Neural cell (in vitro differentiated cells): ENCODE results near the gene HMOX2. TPM values are rescaled to one million over a fixed set of nuclear protein-coding genes. Genes with fewer than 3 reads are reported as not detected.

Experiments used
- H2AFZ ChIP-seq: fragments of 200-600, 300-800 bp; sonication (generic), shearing (Covaris generic); 2 replicates; pipeline ENCODE4 v1.6.0; 2014; ENCODE audit warnings: low read depth, mild to moderate bottlenecking, antibody characterized with exemption, low read length, moderate library complexity
- H3F3A ChIP-seq: fragments of 200-600 bp; shearing (Covaris generic); 2 replicates; pipeline ENCODE4 v1.6.1; 2016; ENCODE audit warnings: mild to moderate bottlenecking, moderate library complexity, mixed read lengths, antibody characterized with exemption, low read length; ENCODE audit not compliant: insufficient read depth, poor library complexity, severe bottlenecking
- H3K27ac ChIP-seq: fragments of 200-600, 300-800 bp; sonication (generic), shearing (Covaris generic); 2 replicates; pipeline ENCODE4 v1.5.1; 2014; ENCODE audit warnings: mild to moderate bottlenecking, low read length, moderate library complexity
- H3K27me3 ChIP-seq: fragments of 300-800, 200-600 bp; sonication (generic), shearing (Covaris generic); 2 replicates; pipeline ENCODE4 v1.6.0; 2014; ENCODE audit warnings: mild to moderate bottlenecking, low read depth, low read length, moderate library complexity; ENCODE audit not compliant: insufficient read depth
- H3K36me3 ChIP-seq: fragments of 300-800, 200-600 bp; sonication (generic), shearing (Covaris generic); 2 replicates; pipeline ENCODE4 v1.5.1; 2014; ENCODE audit warnings: mild to moderate bottlenecking, antibody characterized with exemption, low read length, moderate library complexity; ENCODE audit not compliant: insufficient read depth
- H3K4me2 ChIP-seq: fragments of 300-800, 200-600 bp; sonication (generic), shearing (Covaris generic); 2 replicates; pipeline ENCODE4 v1.6.0; 2014; ENCODE audit warnings: mild to moderate bottlenecking, low read length
- H3K4me3 ChIP-seq: fragments of 300-800, 200-600 bp; sonication (generic), shearing (Covaris generic); 2 replicates; pipeline ENCODE4 v1.5.1; 2014; ENCODE audit warnings: mild to moderate bottlenecking, low read length, moderate library complexity
- H3K79me2 ChIP-seq: fragments of 200-600 bp; shearing (Covaris generic); replicated peaks from 2 replicates; pipeline ENCODE4 v1.6.0; 2014; ENCODE audit warnings: mild to moderate bottlenecking, low read length, moderate library complexity; ENCODE audit not compliant: insufficient read depth
- H3K9ac ChIP-seq: fragments of 300-800, 200-600 bp; sonication (generic), shearing (Covaris generic); 2 replicates; pipeline ENCODE4 v1.6.1; 2016; ENCODE audit warnings: mild to moderate bottlenecking, low read length, mixed read lengths
- H3K9me2 ChIP-seq: fragments of 200-600 bp; shearing (Covaris generic); 2 replicates; pipeline ENCODE4 v1.6.1; 2016; ENCODE audit warnings: mild to moderate bottlenecking, low read length, mixed read lengths; ENCODE audit not compliant: insufficient read depth
- H3K9me3 ChIP-seq: fragments of 200-600, 300-800 bp; sonication (generic), shearing (Covaris generic); 2 replicates; pipeline ENCODE4 v1.6.1; 2016; ENCODE audit warnings: mild to moderate bottlenecking, mixed run types, low read length, moderate library complexity, mixed read lengths
- H4K20me1 ChIP-seq: fragments of 200-600 bp; shearing (Covaris generic); 2 replicates; pipeline ENCODE4 v1.6.1; 2016; ENCODE audit warnings: mild to moderate bottlenecking, mixed run types; ENCODE audit not compliant: insufficient read depth
- CTCF ChIP-seq: fragments of 450-650 bp; IDR thresholded peaks from 2 replicates; pipeline ENCODE4 v1.5.1; 2014; ENCODE audit warnings: antibody characterized with exemption, mild to moderate bottlenecking, moderate library complexity; ENCODE audit not compliant: poor library complexity, severe bottlenecking
- EP300 ChIP-seq: fragments of 450-650 bp; conservative IDR thresholded peaks from 2 replicates; pipeline ENCODE4 v1.6.1; 2014; ENCODE audit warnings: antibody characterized with exemption, mild to moderate bottlenecking, moderate library complexity; ENCODE audit not compliant: poor library complexity, severe bottlenecking
- EZH2 ChIP-seq: fragments of 200-600, 300-800 bp; shearing (Covaris generic), sonication (generic); IDR thresholded peaks from 2 replicates; pipeline ENCODE4 v1.6.1; 2014; ENCODE audit warnings: antibody characterized with exemption, low read length, borderline replicate concordance, mild to moderate bottlenecking; ENCODE audit not compliant: insufficient read depth, poor library complexity, severe bottlenecking
- MXI1 ChIP-seq: fragments of 450-650 bp; conservative IDR thresholded peaks from 2 replicates; pipeline ENCODE4 v1.6.1; 2014; ENCODE audit warnings: antibody characterized with exemption, mild to moderate bottlenecking; ENCODE audit not compliant: poor library complexity, severe bottlenecking
- POLR2AphosphoS5 ChIP-seq: IDR thresholded peaks from 2 replicates; pipeline ENCODE4 v1.6.1; 2012
- RAD21 ChIP-seq: fragments of 450-650 bp; conservative IDR thresholded peaks from 2 replicates; pipeline ENCODE4 v1.6.1; 2014; ENCODE audit warnings: antibody characterized with exemption, mild to moderate bottlenecking, moderate library complexity
- REST ChIP-seq: IDR thresholded peaks from 2 replicates; pipeline ENCODE4 v1.6.1; 2012; ENCODE audit warnings: borderline replicate concordance
- SMC3 ChIP-seq: fragments of 450-650 bp; conservative IDR thresholded peaks from 2 replicates; pipeline ENCODE4 v1.6.1; 2014; ENCODE audit warnings: antibody characterized with exemption, mild to moderate bottlenecking, moderate library complexity; ENCODE audit not compliant: poor library complexity
- TAF1 ChIP-seq: IDR thresholded peaks from 2 replicates; pipeline ENCODE4 v1.6.1; 2012; ENCODE audit warnings: low read depth
- polyA plus RNA-seq: library from polyadenylated mRNA; depleted of rRNA; stranded (reverse); fragments of >200 nt; gene quantifications from 2 replicates; pipeline ENCODE4 v1.2.3, GENCODE V29; 2014

Gene HMOX2
- polyA plus RNA-seq, 1 donor from 2014 or later, result 79.4 TPM

- no peaks in the 10 kb centered on the region for H4K20me1 ChIP-seq
Observed at GRCh38 chr16:4544473-4544872, 68.3 kb downstream of the HMOX2 start.

GRCh38 chr16:4548124-4548523 is 71.9 kb downstream of the HMOX2 start:
- Histone ChIP-seq H3K36me3 (no peaks in the 10 kb centered on the region), H3K4me3 (no peak overlapping the region), H3K9me3 (no peaks in the 10 kb centered on the region), H3K4me2 (no peak overlapping the region), H3K9me2 (no peaks in the 10 kb centered on the region), H3K9ac (no peak overlapping the region), H3F3A (no peaks in the 10 kb centered on the region), H4K20me1 (no peaks in the 10 kb centered on the region), H3K27me3 (no peaks in the 10 kb centered on the region), H3K27ac (no peak overlapping the region), H3K79me2 (no peaks in the 10 kb centered on the region), H2AFZ (no peak overlapping the region)
- TF ChIP-seq EZH2 (no peak), POLR2AphosphoS5 (no peak), SMC3 (no peak), EP300 (no peak), MXI1 (no peak), REST (no peak), RAD21 (no peak), TAF1 (no peak), CTCF (no peak)

More at GRCh38 chr16:4544473-4544872, 68.3 kb downstream of the HMOX2 start:
- no peak overlapping the region for H2AFZ ChIP-seq
- no peaks in the 10 kb centered on the region for H3K36me3 ChIP-seq
- no peaks in the 10 kb centered on the region for H3K27me3 ChIP-seq
- no peak overlapping the region for H3K4me2 ChIP-seq
- no peaks in the 10 kb centered on the region for H3K79me2 ChIP-seq
- no peak overlapping the region for H3K9ac ChIP-seq
- no peaks in the 10 kb centered on the region for H3F3A ChIP-seq
- TF ChIP-seq POLR2AphosphoS5, result no peak
- no peaks in the 10 kb centered on the region for H3K9me2 ChIP-seq
- H3K4me3 ChIP-seq, result no peak overlapping the region
- H3K27ac ChIP-seq, result no peak overlapping the region
- no peaks in the 10 kb centered on the region for H3K9me3 ChIP-seq

GRCh38 chr16:4550591-4550990 is 74.4 kb downstream of the HMOX2 start:
- Histone ChIP-seq H3K9ac (no peak overlapping the region), H4K20me1 (no peaks in the 10 kb centered on the region), H3K27me3 (no peaks in the 10 kb centered on the region), H3K79me2 (no peaks in the 10 kb centered on the region), H2AFZ (no peak overlapping the region), H3K27ac (no peak overlapping the region), H3K36me3 (no peaks in the 10 kb centered on the region), H3K9me3 (no peaks in the 10 kb centered on the region), H3K4me2 (no peak overlapping the region), H3K9me2 (no peaks in the 10 kb centered on the region), H3F3A (no peaks in the 10 kb centered on the region), H3K4me3 (no peak overlapping the region)
- TF ChIP-seq SMC3 (no peak), EP300 (no peak), MXI1 (no peak)
